Suprapubic skin (tissue), 4 donors: Measurements from ENCODE around the gene HYKK. TPM values are rescaled to one million over a fixed set of nuclear protein-coding genes. Genes with fewer than 3 reads are reported as not detected.

Experiments used
- DNase-seq, 2 donors: peaks; one replicate each; pipeline ENCODE4 v3.0.0-alpha.2; 2019; ENCODE audit warnings: low spot score in 2 of 2
- H3K27ac ChIP-seq: fragments of 200-600 bp; sonication (generic); one replicate; pipeline ENCODE4 v1.5.1; 2019
- H3K27me3 ChIP-seq: fragments of 200-600 bp; sonication (generic); one replicate; pipeline ENCODE4 v1.5.1; 2019
- H3K36me3 ChIP-seq: fragments of 200-600 bp; sonication (generic); one replicate; pipeline ENCODE4 v1.5.1; 2019
- H3K4me1 ChIP-seq: fragments of 200-600 bp; sonication (generic); one replicate; pipeline ENCODE4 v1.5.1; 2019
- H3K4me3 ChIP-seq: fragments of 200-600 bp; sonication (generic); one replicate; pipeline ENCODE4 v1.5.1; 2019; ENCODE audit warnings: mild to moderate bottlenecking
- H3K9me3 ChIP-seq: fragments of 200-600 bp; sonication (generic); one replicate; pipeline ENCODE4 v1.5.1; 2019
- CTCF ChIP-seq, 2 donors: fragments of 200-600 bp in 1 of 2; fragments of 450-650 bp in 1 of 2; sonication (generic) in 1 of 2; IDR thresholded peaks; one replicate each; pipeline ENCODE4 v1.5.1; 2016 to 2019; ENCODE audit warnings: antibody characterized with exemption in 2 of 2, mild to moderate bottlenecking in 1 of 2, moderate library complexity in 1 of 2
- EP300 ChIP-seq: sonication (generic); formaldehyde crosslinking; IDR thresholded peaks from one replicate; pipeline ENCODE4 v1.6.1; 2017; ENCODE audit warnings: antibody characterized with exemption
- POLR2A ChIP-seq, 2 donors: fragments of 450-650 bp; IDR thresholded peaks; one replicate each; pipeline ENCODE4 v1.6.1; 2017; ENCODE audit warnings: antibody characterized with exemption in 2 of 2, mild to moderate bottlenecking in 2 of 2, moderate library complexity in 2 of 2
- POLR2AphosphoS5 ChIP-seq, 3 donors: sonication (generic); formaldehyde crosslinking; IDR thresholded peaks; one replicate each; pipeline ENCODE4 v1.6.1; 2017; ENCODE audit warnings: antibody characterized with exemption in 3 of 3
- WGBS: methylation state at CpG from one replicate; pipeline ENCODE4 v1.1.5; 2018; 5-methylcytosine and 5-hydroxymethylcytosine counted together
- total RNA-seq, 4 donors: library from RNA; depleted of rRNA; stranded (reverse); fragments of >200 nt; gene quantifications; one replicate each; pipeline ENCODE4 v1.1.0, GENCODE V29; 2016

Gene HYKK
- total RNA-seq, 4 donors from 2014 or later, result 2.6 to 9.6 (median 6.1) TPM

DNA sequence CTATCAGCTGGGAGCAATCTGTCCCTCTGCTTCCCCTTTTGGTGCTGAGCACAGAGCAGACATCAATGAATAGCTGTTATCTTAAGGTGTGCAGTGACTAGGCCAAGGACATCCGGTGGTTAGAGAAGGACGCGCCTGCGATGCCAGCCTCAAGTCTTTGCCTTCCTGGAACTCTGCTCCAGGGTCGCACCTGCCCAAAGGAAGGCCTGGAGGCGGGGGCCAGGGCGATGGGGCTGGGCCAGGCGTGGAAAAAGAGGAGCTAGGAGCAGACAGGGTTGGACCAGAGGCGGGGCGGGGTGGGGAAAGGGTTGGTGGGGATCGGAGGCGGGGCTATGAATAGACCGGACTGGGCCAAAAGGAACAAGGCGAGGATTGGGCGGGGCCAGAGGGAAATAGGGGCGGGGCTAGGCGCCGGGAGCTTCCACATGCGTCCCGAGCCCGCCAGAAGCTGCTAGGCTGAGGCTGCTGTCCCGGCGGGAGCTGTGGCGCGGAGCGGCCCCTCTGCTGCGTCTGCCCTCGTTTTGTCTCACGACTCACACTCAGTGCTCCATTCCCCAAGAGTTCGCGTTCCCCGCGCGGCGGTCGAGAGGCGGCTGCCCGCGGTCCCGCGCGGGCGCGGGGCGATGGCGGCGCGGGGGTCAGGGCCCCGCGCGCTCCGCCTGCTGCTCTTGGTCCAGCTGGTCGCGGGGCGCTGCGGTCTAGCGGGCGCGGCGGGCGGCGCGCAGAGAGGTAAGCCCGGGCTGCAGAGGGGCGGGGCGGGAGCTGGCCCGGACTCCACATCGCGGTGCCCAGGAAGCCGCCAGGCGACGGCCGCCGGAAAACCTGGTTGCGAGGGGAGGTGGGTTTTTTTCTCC is 57.9 kb downstream of the HYKK start, which contains the start of gene CHRNA5:
Gene CHRNA5 (plus strand): TSS at position 424 of the 854 bp plus-strand sequence. CDS start 200 bp downstream, at position 624.
- TF ChIP-seq EP300 (no peak), CTCF (IDR thresholded peaks at IDR 0.05) (no peak), POLR2AphosphoS5 (IDR thresholded peaks at IDR 0.05) (no peak), POLR2A (IDR thresholded peaks at IDR 0.05) (no peak)
- under 1% methylated on average over 38 of the region's 75 CpGs for WGBS
- H3K27me3 ChIP-seq, result peaks cover 4% of the 10 kb centered on the region
- peak within 1 kb of the TSS; percentile 76 for H3K4me3 ChIP-seq
- peak; percentile 89 to 95 for DNase-seq
- H3K36me3 ChIP-seq, result no peaks in the 10 kb centered on the region
- peaks cover 16% of the 10 kb centered on the region for H3K4me1 ChIP-seq
- H3K27ac ChIP-seq, result no peak within 1 kb of the TSS
- H3K9me3 ChIP-seq, result no peaks in the 10 kb centered on the region

DNA sequence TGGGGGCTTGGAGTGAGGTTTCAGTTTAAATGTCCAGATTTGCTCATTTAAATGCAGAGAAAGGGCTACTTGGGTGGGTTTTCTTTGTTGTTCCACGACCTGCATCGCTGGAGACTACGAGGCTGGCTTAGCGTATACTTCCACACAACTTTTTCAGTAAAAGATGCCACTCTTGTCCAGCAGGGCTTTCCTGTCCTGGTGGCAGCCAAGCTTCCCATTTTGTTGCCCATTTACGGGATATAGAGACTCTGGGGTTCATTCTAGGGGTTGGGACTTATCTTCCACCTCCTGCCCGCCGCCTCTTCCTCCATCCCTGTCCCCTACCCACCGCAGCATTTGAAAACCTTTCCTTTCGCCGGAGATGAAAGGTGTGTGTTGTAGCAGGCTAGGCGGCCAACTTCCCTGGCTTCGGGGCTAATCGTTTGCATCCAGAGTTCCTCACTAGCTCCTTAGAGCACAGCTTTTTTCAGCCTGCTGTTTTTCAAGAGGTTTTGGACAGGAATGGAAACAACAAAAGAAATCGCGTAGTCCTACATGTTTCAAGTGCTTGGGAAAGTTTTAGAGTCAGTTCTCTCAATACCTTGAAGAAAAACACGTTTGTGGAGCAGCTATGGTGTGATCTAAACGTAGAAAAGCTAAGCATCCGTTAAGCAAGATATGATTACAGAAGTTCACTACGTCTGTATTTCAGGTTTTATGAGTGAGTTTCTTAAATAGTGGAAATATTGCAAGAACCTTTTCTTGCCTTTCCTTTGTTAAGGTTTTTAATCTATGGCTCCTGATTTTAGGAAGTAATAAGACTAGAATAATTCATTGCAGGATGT is 58.8 kb downstream of the HYKK start:
- Histone ChIP-seq H3K36me3 (no peaks in the 10 kb centered on the region), H3K27me3 (peaks cover 7% of the 10 kb centered on the region), H3K4me1 (peaks cover 16% of the 10 kb centered on the region), H3K9me3 (no peaks in the 10 kb centered on the region), H3K4me3 (peak overlapping the region; percentile 76), H3K27ac (no peak overlapping the region)
- 4% methylated on average over 19 of the region's 19 CpGs for WGBS
- no peak for TF ChIP-seq CTCF (IDR thresholded peaks at IDR 0.05)
- no peak for TF ChIP-seq EP300
- no peak for TF ChIP-seq POLR2AphosphoS5 (IDR thresholded peaks at IDR 0.05)
- no peak for TF ChIP-seq POLR2A (IDR thresholded peaks at IDR 0.05)
- no peak for DNase-seq

- TF ChIP-seq CTCF (IDR thresholded peaks at IDR 0.05), result no peak
- no peak for TF ChIP-seq POLR2A (IDR thresholded peaks at IDR 0.05)
- no peak for TF ChIP-seq POLR2AphosphoS5 (IDR thresholded peaks at IDR 0.05)
- no peak for TF ChIP-seq EP300
- Histone ChIP-seq H3K36me3 (no peaks in the 10 kb centered on the region), H3K27me3 (peaks cover 7% of the 10 kb centered on the region), H3K27ac (no peak overlapping the region), H3K4me3 (no peak overlapping the region), H3K4me1 (peaks cover 16% of the 10 kb centered on the region), H3K9me3 (no peaks in the 10 kb centered on the region)
- 77% methylated on average over 4 of the region's 4 CpGs for WGBS
- no peak for DNase-seq
These were observed 60.2 kb downstream of the HYKK start for GRCh38 chr15:78567531-78567930.

GRCh38 chr15:78570710-78571109 is 63.3 kb downstream of the HYKK start:
- H3K4me3 ChIP-seq, result no peak overlapping the region
- DNase-seq, result no peak
- no peaks in the 10 kb centered on the region for H3K9me3 ChIP-seq
- no peaks in the 10 kb centered on the region for H3K36me3 ChIP-seq
- peaks cover 7% of the 10 kb centered on the region for H3K4me1 ChIP-seq
- no peak overlapping the region for H3K27ac ChIP-seq
- TF ChIP-seq CTCF (IDR thresholded peaks at IDR 0.05) (no peak), POLR2AphosphoS5 (IDR thresholded peaks at IDR 0.05) (no peak), POLR2A (IDR thresholded peaks at IDR 0.05) (no peak), EP300 (no peak)
- 78% methylated on average over 2 of the region's 2 CpGs for WGBS
- H3K27me3 ChIP-seq, result peaks cover 11% of the 10 kb centered on the region

DNA sequence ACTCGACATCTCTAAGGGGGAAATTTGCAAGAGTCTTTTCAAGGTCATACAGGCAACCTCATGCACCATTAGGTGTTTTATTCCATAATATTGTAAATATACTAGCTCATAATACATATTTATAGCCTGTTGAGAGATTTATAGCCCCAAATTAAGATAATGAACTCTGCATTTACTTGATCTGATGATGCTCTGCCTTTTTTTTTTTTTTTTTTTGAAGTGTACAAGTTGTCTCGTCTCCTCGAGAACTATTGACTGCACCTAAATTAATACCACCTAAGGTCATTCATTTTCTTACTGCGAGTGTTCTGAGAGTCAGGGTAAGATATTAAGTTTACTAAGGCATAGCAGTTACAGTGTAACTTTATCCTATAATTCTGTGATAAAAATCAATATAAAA is 64.0 kb downstream of the HYKK start:
- Histone ChIP-seq H3K4me3 (no peak overlapping the region), H3K9me3 (no peaks in the 10 kb centered on the region), H3K36me3 (no peaks in the 10 kb centered on the region), H3K27ac (no peak overlapping the region), H3K4me1 (peaks cover under 1% of the 10 kb centered on the region), H3K27me3 (peaks cover 11% of the 10 kb centered on the region)
- DNase-seq, result no peak
- WGBS, result 73% methylated on average over 4 of the region's 4 CpGs
- TF ChIP-seq CTCF (IDR thresholded peaks at IDR 0.05), result no peak
- no peak for TF ChIP-seq POLR2AphosphoS5 (IDR thresholded peaks at IDR 0.05)
- TF ChIP-seq EP300, result no peak
- TF ChIP-seq POLR2A (IDR thresholded peaks at IDR 0.05), result no peak
